GM12878 (cell line): Measurements from ENCODE around the gene TARS3. TPM values are rescaled to one million over a fixed set of nuclear protein-coding genes. Genes with fewer than 3 reads are reported as not detected.

Experiments
- BMI1 ChIP-seq: fragments of 450-650 bp; IDR thresholded peaks from 2 replicates; pipeline ENCODE4 v1.6.1; 2016; ENCODE audit warnings: mild to moderate bottlenecking, moderate library complexity, borderline replicate concordance
- CHD4 ChIP-seq: fragments of 200-600 bp; sonication (generic); IDR thresholded peaks from 2 replicates; pipeline ENCODE4 v1.6.1; 2016; ENCODE audit warnings: mild to moderate bottlenecking
- CREM ChIP-seq: IDR thresholded peaks from 2 replicates; pipeline ENCODE4 v1.6.1; 2014; ENCODE audit warnings: antibody characterized with exemption, low read depth
- EGR1 ChIP-seq, 2 experiments: IDR thresholded peaks; 1 replicate in 1 of 2; 2 replicates in 1 of 2; pipeline ENCODE4 v1.6.1; 2011 to 2012; ENCODE audit warnings: low read depth in 2 of 2, low read length in 2 of 2, borderline replicate concordance in 1 of 2, mild to moderate bottlenecking in 1 of 2, moderate library complexity in 1 of 2
- HSF1 ChIP-seq: fragments of 150-350 bp; IDR thresholded peaks from 2 replicates; pipeline ENCODE4 v1.6.1; 2014; ENCODE audit warnings: mild to moderate bottlenecking, low read depth, low read length
- IRF4 ChIP-seq: IDR thresholded peaks from 2 replicates; pipeline ENCODE4 v1.6.1; 2011; ENCODE audit warnings: low read depth, low read length
- IRF5 ChIP-seq: fragments of 450-650 bp; IDR thresholded peaks from 2 replicates; pipeline ENCODE4 v1.6.1; 2017; ENCODE audit warnings: borderline replicate concordance
- JUNB ChIP-seq: IDR thresholded peaks from 2 replicates; pipeline ENCODE4 v1.6.1; 2016; ENCODE audit warnings: antibody characterized with exemption, mild to moderate bottlenecking
- LARP7 ChIP-seq: fragments of 450-650 bp; IDR thresholded peaks from 2 replicates; pipeline ENCODE4 v1.6.1; 2017; ENCODE audit warnings: mild to moderate bottlenecking
- MEF2A ChIP-seq: IDR thresholded peaks from 2 replicates; pipeline ENCODE4 v1.6.1; 2011; ENCODE audit warnings: low read depth, mild to moderate bottlenecking, low read length, moderate library complexity; ENCODE audit not compliant: insufficient read depth
- MYB ChIP-seq: fragments of 150-350 bp; IDR thresholded peaks from 2 replicates; pipeline ENCODE4 v1.6.1; 2014; ENCODE audit warnings: mild to moderate bottlenecking, low read depth, low read length, borderline replicate concordance
- RCOR1 ChIP-seq: conservative IDR thresholded peaks from 2 replicates; pipeline ENCODE4 v1.6.1; 2012; ENCODE audit warnings: low read depth, low read length, improper control_type of control experiment
- SUZ12 ChIP-seq: fragments of 200-600 bp; sonication (generic); IDR thresholded peaks from one replicate; pipeline ENCODE4 v1.6.1; 2018; ENCODE audit warnings: antibody characterized with exemption, mild to moderate bottlenecking; ENCODE audit not compliant: unreplicated experiment
- polyA plus RNA-seq, 11 experiments: library from polyadenylated mRNA; depleted of rRNA in 4 of 11; unstranded in 6 of 11; stranded (reverse) in 5 of 11; fragments of >200 nt; fragmentation: Nextera tagmentation in 4 of 11; fragmentation: Illumina TruSeq in 1 of 11; extraction: Ambion mirVana in 4 of 11; extraction: Trizol in 1 of 11; gene quantifications; 1 replicate in 1 of 11; 2 replicates in 10 of 11; pipeline versions ENCODE4 v1.2.1 to v1.2.3, GENCODE V29; 2011 to 2016; ENCODE audit warnings: inconsistent platforms in 2 of 11, missing spikeins in 2 of 11, low read depth in 1 of 11
- total RNA-seq, 4 experiments: library from RNA; depleted of rRNA in 3 of 4; stranded (reverse); fragments of >200 nt in 3 of 4; fragmentation: Illumina TruSeq in 1 of 4; extraction: Trizol in 1 of 4; gene quantifications; 2 replicates each; pipeline versions ENCODE4 v1.2.1 to v1.2.3, GENCODE V29; 2013 to 2021
- TF ChIP-seq, protein P1 (sequence below): IDR thresholded peaks from 2 replicates; pipeline ENCODE4 v1.6.1; 2012; ENCODE audit warnings: improper control_type of control experiment, low read depth, low read length; ENCODE audit not compliant: insufficient replicate concordance
- TF ChIP-seq, protein P2 (sequence below): fragments of 450-650 bp; formaldehyde crosslinking; IDR thresholded peaks from 2 replicates; pipeline ENCODE4 v1.4.0; 2022; ENCODE audit warnings: mild to moderate bottlenecking, moderate library complexity

TARS3 gene
- total and polyA plus RNA-seq, 10 of the 15 experiments (the other 5 are each of a cell fraction or from before 2014, with no cell fraction given), result 1.4 to 7.8 (median 5.3) TPM

DNA sequence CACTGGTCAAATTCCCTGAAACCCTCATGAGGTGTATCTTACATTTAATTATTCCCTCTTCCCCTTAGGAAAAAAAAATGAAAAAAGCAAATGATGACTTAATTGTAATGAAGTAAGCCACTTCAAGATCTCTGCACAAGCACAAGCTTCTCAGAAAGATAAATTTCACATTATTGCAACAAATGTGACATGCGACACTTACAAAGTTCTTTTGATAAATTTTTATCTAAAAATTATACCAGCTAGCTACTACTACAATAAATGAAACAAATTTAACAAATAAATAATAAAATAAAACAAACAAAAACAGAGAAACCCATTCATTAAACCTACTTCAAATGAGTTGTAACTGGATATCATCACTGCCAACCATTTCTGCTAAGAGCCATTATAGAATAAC, 62.1 kb downstream of the TARS3 start (continued):
- TF ChIP-seq, protein P1, sequence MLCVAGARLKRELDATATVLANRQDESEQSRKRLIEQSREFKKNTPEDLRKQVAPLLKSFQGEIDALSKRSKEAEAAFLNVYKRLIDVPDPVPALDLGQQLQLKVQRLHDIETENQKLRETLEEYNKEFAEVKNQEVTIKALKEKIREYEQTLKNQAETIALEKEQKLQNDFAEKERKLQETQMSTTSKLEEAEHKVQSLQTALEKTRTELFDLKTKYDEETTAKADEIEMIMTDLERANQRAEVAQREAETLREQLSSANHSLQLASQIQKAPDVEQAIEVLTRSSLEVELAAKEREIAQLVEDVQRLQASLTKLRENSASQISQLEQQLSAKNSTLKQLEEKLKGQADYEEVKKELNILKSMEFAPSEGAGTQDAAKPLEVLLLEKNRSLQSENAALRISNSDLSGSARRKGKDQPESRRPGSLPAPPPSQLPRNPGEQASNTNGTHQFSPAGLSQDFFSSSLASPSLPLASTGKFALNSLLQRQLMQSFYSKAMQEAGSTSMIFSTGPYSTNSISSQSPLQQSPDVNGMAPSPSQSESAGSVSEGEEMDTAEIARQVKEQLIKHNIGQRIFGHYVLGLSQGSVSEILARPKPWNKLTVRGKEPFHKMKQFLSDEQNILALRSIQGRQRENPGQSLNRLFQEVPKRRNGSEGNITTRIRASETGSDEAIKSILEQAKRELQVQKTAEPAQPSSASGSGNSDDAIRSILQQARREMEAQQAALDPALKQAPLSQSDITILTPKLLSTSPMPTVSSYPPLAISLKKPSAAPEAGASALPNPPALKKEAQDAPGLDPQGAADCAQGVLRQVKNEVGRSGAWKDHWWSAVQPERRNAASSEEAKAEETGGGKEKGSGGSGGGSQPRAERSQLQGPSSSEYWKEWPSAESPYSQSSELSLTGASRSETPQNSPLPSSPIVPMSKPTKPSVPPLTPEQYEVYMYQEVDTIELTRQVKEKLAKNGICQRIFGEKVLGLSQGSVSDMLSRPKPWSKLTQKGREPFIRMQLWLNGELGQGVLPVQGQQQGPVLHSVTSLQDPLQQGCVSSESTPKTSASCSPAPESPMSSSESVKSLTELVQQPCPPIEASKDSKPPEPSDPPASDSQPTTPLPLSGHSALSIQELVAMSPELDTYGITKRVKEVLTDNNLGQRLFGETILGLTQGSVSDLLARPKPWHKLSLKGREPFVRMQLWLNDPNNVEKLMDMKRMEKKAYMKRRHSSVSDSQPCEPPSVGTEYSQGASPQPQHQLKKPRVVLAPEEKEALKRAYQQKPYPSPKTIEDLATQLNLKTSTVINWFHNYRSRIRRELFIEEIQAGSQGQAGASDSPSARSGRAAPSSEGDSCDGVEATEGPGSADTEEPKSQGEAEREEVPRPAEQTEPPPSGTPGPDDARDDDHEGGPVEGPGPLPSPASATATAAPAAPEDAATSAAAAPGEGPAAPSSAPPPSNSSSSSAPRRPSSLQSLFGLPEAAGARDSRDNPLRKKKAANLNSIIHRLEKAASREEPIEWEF, result no peak
- TF ChIP-seq BMI1, result no peak
- TF ChIP-seq HSF1, result no peak
- TF ChIP-seq IRF4, result no peak
- no peak for TF ChIP-seq SUZ12
- TF ChIP-seq MEF2A, result no peak
- no peak for TF ChIP-seq MYB
- no peak for TF ChIP-seq EGR1 (IDR thresholded peaks at IDR 0.05; ENCODE audit: borderline replicate concordance in 1 of 2, low read depth in 2 of 2, low read length in 2 of 2)
- no peak for TF ChIP-seq CREM
- no peak for TF ChIP-seq LARP7
- no peak for TF ChIP-seq JUNB
- TF ChIP-seq RCOR1, result no peak
- TF ChIP-seq, protein P2, sequence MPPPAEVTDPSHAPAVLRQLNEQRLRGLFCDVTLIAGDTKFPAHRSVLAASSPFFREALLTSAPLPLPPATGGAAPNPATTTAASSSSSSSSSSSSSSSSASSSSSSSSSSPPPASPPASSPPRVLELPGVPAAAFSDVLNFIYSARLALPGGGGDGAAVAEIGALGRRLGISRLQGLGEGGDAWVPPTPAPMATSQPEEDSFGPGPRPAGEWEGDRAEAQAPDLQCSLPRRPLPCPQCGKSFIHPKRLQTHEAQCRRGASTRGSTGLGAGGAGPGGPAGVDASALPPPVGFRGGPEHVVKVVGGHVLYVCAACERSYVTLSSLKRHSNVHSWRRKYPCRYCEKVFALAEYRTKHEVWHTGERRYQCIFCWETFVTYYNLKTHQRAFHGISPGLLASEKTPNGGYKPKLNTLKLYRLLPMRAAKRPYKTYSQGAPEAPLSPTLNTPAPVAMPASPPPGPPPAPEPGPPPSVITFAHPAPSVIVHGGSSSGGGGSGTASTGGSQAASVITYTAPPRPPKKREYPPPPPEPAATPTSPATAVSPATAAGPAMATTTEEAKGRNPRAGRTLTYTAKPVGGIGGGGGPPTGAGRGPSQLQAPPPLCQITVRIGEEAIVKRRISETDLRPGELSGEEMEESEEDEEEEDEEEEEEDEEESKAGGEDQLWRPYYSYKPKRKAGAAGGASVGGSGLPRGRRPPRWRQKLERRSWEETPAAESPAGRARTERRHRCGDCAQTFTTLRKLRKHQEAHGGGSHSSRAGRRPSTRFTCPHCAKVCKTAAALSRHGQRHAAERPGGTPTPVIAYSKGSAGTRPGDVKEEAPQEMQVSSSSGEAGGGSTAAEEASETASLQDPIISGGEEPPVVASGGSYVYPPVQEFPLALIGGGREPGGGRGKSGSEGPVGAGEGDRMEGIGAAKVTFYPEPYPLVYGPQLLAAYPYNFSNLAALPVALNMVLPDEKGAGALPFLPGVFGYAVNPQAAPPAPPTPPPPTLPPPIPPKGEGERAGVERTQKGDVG, result no peak
- TF ChIP-seq CHD4, result no peak
- TF ChIP-seq IRF5, result no peak
